Keratinocyte (primary cell): Measurements from ENCODE around the gene OLFML2B. TPM values are rescaled to one million over a fixed set of nuclear protein-coding genes. Genes with fewer than 3 reads are reported as not detected.

Experiments
- DNase-seq: peaks from one replicate; pipeline ENCODE4 v3.0.0-alpha.2; 2011; ENCODE audit warnings: low read depth, missing footprints, low spot score
- FAIRE-seq: peaks from 2 replicates; lab custom pipeline; 2011; peaks lifted over from hg19 to GRCh38; lab: Jason Lieb, UNC
- H2AFZ ChIP-seq: 2 replicates; pipeline ENCODE4 v1.6.0; 2012; ENCODE audit warnings: low read length, control low read depth, inconsistent platforms; ENCODE audit not compliant: control insufficient read depth
- H3K27ac ChIP-seq: 2 replicates; pipeline ENCODE4 v1.5.1; 2011; ENCODE audit warnings: low read length; ENCODE audit not compliant: control insufficient read depth, insufficient read depth
- H3K27me3 ChIP-seq: 3 replicates; pipeline ENCODE4 v1.6.0; 2011; ENCODE audit warnings: low read length; ENCODE audit not compliant: control insufficient read depth, insufficient read depth; ENCODE audit errors: extremely low read depth
- H3K36me3 ChIP-seq, 2 experiments: 2 replicates in 1 of 2; 3 replicates in 1 of 2; pipeline ENCODE4 v1.5.1; 2011; ENCODE audit warnings: low read length in 2 of 2, mild to moderate bottlenecking in 1 of 2; ENCODE audit not compliant: control insufficient read depth in 2 of 2, insufficient read depth in 2 of 2; ENCODE audit errors: extremely low read depth in 1 of 2
- H3K4me1 ChIP-seq: 3 replicates; pipeline ENCODE4 v1.5.1; 2011; ENCODE audit warnings: low read length; ENCODE audit not compliant: control insufficient read depth, insufficient read depth; ENCODE audit errors: extremely low read depth
- H3K4me2 ChIP-seq: 3 replicates; pipeline ENCODE4 v1.6.0; 2011; ENCODE audit warnings: low read depth, low read length; ENCODE audit not compliant: control insufficient read depth, insufficient read depth; ENCODE audit errors: extremely low read depth
- H3K4me3 ChIP-seq, 3 experiments: fragments of 200-600 bp in 1 of 3; sonication (generic) in 1 of 3; 2 replicates in 2 of 3; 3 replicates in 1 of 3; pipeline ENCODE4 v1.5.1; 2011 to 2016; ENCODE audit warnings: low read length in 3 of 3, mild to moderate bottlenecking in 3 of 3, control low read depth in 2 of 3, inconsistent platforms in 1 of 3, low read depth in 1 of 3, mixed read lengths in 1 of 3, mixed run types in 1 of 3, moderate library complexity in 1 of 3; ENCODE audit not compliant: control insufficient read depth in 2 of 3, insufficient read depth in 2 of 3; ENCODE audit errors: extremely low read depth in 1 of 3
- H3K79me2 ChIP-seq: 2 replicates; pipeline ENCODE4 v1.6.0; 2012; ENCODE audit warnings: low read length; ENCODE audit not compliant: control insufficient read depth, insufficient read depth
- H3K9ac ChIP-seq: 3 replicates; pipeline ENCODE4 v1.6.0; 2011; ENCODE audit warnings: low read length; ENCODE audit not compliant: control insufficient read depth, insufficient read depth; ENCODE audit errors: extremely low read depth
- H3K9me1 ChIP-seq: 3 replicates; pipeline ENCODE4 v1.6.0; 2011; ENCODE audit warnings: low read length; ENCODE audit not compliant: control insufficient read depth, insufficient read depth; ENCODE audit errors: extremely low read depth
- H3K9me3 ChIP-seq: 2 replicates; pipeline ENCODE4 v1.5.1; 2012; ENCODE audit warnings: low read depth, low read length; ENCODE audit not compliant: control insufficient read depth
- H4K20me1 ChIP-seq: 3 replicates; pipeline ENCODE4 v1.6.0; 2011; ENCODE audit warnings: low read length; ENCODE audit not compliant: control insufficient read depth, insufficient read depth; ENCODE audit errors: extremely low read depth
- EZH2 ChIP-seq: IDR thresholded peaks from one replicate; pipeline ENCODE4 v1.6.1; 2012; ENCODE audit warnings: inconsistent platforms, mild to moderate bottlenecking, low read length, moderate library complexity
- dilution Hi-C: fragments of 300-500 bp; cut with MboI; formaldehyde crosslinking; loops from one replicate; pipeline ENCODE4 v1.7.0; 2020; ENCODE audit warnings: low sequenced_read_pairs; ENCODE audit not compliant: extremely low pct_ligation_motif_present
- polyA plus RNA-seq, 5 experiments: library from polyadenylated mRNA; depleted of rRNA in 3 of 5; stranded (reverse) in 3 of 5; stranded (forward) in 1 of 5; unstranded in 1 of 5; fragments of >200 nt; gene quantifications; 1 replicate in 1 of 5; 2 replicates in 3 of 5; 3 replicates in 1 of 5; pipeline versions ENCODE4 v1.2.1 to v1.2.3, GENCODE V29; 2011 to 2012; ENCODE audit warnings: missing spikeins in 2 of 5, low read depth in 1 of 5, low replicate concordance in 1 of 5
- TF ChIP-seq, protein P1 (sequence below), 3 experiments: IDR thresholded peaks in 1 of 3; conservative IDR thresholded peaks in 1 of 3; optimal IDR thresholded peaks in 1 of 3; 2 replicates in 2 of 3; 3 replicates in 1 of 3; pipeline versions ENCODE3 to v1.5.1; 2011; ENCODE audit warnings: low read length in 3 of 3, mild to moderate bottlenecking in 3 of 3, moderate library complexity in 2 of 3, control low read depth in 1 of 3, inconsistent platforms in 1 of 3; ENCODE audit not compliant: insufficient read depth in 2 of 3; ENCODE audit errors: extremely low read depth in 1 of 3

The OLFML2B gene
- polyA plus RNA-seq, 1 donor (not counting 4 experiments of a cell fraction or from before 2014, with no cell fraction given), result not detected

GRCh38 chr1:162038624-162039023, 15.0 kb upstream of the OLFML2B start:
- no peak for FAIRE-seq
- H3K79me2 ChIP-seq, result no peaks in the 10 kb centered on the region

DNA sequence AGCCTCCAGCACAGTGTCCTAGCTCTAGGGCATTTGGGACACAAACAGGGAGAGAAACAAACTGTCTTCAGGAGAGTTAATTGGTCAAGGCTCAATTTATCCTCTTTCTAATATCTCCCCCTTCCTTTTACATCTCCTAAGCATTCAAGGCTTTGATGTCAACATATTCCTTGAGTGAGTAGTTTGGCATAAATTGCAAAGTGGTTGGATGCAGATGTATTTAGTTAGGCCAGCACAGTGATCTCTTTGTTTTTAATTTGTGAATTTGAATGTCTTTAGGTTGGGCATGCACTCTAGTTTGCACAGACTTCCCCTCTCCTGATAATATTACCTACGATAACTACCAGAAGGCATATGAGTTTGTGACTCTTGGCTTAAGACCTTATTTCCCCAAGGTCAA, 12.5 kb upstream of the OLFML2B start:
- H3K27ac ChIP-seq, result no peak overlapping the region
- H3K4me3 ChIP-seq, result no peak overlapping the region
- dilution Hi-C loops, result no loop called here
- peaks cover 20% of the 10 kb centered on the region for H3K4me1 ChIP-seq
- FAIRE-seq (no peak), DNase-seq (no peak)
- H3K9ac ChIP-seq, result no peak overlapping the region
- no peaks in the 10 kb centered on the region for H3K9me1 ChIP-seq
- H3K79me2 ChIP-seq, result no peaks in the 10 kb centered on the region
- H3K27me3 ChIP-seq, result no peaks in the 10 kb centered on the region
- no peak overlapping the region for H2AFZ ChIP-seq
- H4K20me1 ChIP-seq, result no peaks in the 10 kb centered on the region
- H3K36me3 ChIP-seq, result no peaks in the 10 kb centered on the region
- TF ChIP-seq EZH2, result no peak
- H3K9me3 ChIP-seq, result no peaks in the 10 kb centered on the region
- H3K4me2 ChIP-seq, result no peak overlapping the region

More at GRCh38 chr1:162038624-162039023, 15.0 kb upstream of the OLFML2B start:
- H2AFZ ChIP-seq, result no peak overlapping the region
- no peaks in the 10 kb centered on the region for H3K36me3 ChIP-seq
- peaks cover 20% of the 10 kb centered on the region for H3K4me1 ChIP-seq
- H3K9ac ChIP-seq, result no peak overlapping the region
- no peaks in the 10 kb centered on the region for H3K27me3 ChIP-seq
- dilution Hi-C loops, result no loop called here
- no peak overlapping the region for H3K4me3 ChIP-seq
- H3K27ac ChIP-seq, result no peak overlapping the region
- H3K9me3 ChIP-seq, result no peaks in the 10 kb centered on the region
- no peak for TF ChIP-seq EZH2
- TF ChIP-seq, protein P1, sequence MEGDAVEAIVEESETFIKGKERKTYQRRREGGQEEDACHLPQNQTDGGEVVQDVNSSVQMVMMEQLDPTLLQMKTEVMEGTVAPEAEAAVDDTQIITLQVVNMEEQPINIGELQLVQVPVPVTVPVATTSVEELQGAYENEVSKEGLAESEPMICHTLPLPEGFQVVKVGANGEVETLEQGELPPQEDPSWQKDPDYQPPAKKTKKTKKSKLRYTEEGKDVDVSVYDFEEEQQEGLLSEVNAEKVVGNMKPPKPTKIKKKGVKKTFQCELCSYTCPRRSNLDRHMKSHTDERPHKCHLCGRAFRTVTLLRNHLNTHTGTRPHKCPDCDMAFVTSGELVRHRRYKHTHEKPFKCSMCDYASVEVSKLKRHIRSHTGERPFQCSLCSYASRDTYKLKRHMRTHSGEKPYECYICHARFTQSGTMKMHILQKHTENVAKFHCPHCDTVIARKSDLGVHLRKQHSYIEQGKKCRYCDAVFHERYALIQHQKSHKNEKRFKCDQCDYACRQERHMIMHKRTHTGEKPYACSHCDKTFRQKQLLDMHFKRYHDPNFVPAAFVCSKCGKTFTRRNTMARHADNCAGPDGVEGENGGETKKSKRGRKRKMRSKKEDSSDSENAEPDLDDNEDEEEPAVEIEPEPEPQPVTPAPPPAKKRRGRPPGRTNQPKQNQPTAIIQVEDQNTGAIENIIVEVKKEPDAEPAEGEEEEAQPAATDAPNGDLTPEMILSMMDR (optimal IDR thresholded peaks at IDR 0.05 in 1 of 3, IDR thresholded peaks at IDR 0.05 in 1 of 3, conservative IDR thresholded peaks at IDR 0.05 in 1 of 3; ENCODE audit: extremely low read depth in 1 of 3, insufficient read depth in 2 of 3, low read length in 3 of 3), result no peak
- DNase-seq, result no peak
- no peaks in the 10 kb centered on the region for H3K9me1 ChIP-seq
- no peak overlapping the region for H3K4me2 ChIP-seq
- H4K20me1 ChIP-seq, result no peaks in the 10 kb centered on the region

DNA sequence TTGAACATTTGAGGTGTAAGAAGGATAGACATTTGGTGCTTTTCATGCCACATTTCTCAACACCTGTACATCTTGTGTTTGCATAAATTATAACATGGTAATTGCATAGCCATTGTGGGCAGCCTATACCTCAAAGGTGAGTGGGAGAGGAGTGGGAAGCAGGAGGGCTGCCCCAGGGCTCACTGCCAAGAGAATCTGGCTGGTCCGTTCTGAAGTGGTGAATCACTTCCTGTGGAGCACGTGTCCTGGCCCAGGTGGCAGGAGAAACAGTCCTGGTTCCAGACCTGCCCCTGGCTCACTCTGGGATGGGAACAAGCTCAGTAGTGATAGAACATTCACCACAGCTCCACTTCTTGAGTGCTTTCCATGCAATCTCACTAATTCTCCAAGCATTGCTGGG, 11.6 kb upstream of the OLFML2B start:
- Histone ChIP-seq H3K27ac (no peak overlapping the region), H3K79me2 (no peaks in the 10 kb centered on the region), H3K9ac (no peak overlapping the region), H3K27me3 (no peaks in the 10 kb centered on the region), H2AFZ (no peak overlapping the region), H4K20me1 (no peaks in the 10 kb centered on the region), H3K36me3 (no peaks in the 10 kb centered on the region), H3K4me2 (peak overlapping the region; percentile 53), H3K4me3 (no peak overlapping the region), H3K4me1 (peaks cover 20% of the 10 kb centered on the region), H3K9me3 (no peaks in the 10 kb centered on the region), H3K9me1 (no peaks in the 10 kb centered on the region)
- DNase-seq (no peak), FAIRE-seq (peak; percentile 67)
- dilution Hi-C loops, result no loop called here
- no peak for TF ChIP-seq EZH2
- TF ChIP-seq, protein P1 (optimal IDR thresholded peaks at IDR 0.05 in 1 of 3, IDR thresholded peaks at IDR 0.05 in 1 of 3, conservative IDR thresholded peaks at IDR 0.05 in 1 of 3; ENCODE audit: extremely low read depth in 1 of 3, insufficient read depth in 2 of 3, low read length in 3 of 3), result no peak
